ENCODE results near the gene PCBD1.
A peak's percentile ranks its signal among the peaks of the same experiment; 100 is the strongest.

PCBD1 gene

GRCh38 chr10:70906031-70906783, 17.8 kb upstream of the PCBD1 start:
- H3K27ac ChIP-seq: no peak overlapping the region
- TF ChIP-seq, protein P1, sequence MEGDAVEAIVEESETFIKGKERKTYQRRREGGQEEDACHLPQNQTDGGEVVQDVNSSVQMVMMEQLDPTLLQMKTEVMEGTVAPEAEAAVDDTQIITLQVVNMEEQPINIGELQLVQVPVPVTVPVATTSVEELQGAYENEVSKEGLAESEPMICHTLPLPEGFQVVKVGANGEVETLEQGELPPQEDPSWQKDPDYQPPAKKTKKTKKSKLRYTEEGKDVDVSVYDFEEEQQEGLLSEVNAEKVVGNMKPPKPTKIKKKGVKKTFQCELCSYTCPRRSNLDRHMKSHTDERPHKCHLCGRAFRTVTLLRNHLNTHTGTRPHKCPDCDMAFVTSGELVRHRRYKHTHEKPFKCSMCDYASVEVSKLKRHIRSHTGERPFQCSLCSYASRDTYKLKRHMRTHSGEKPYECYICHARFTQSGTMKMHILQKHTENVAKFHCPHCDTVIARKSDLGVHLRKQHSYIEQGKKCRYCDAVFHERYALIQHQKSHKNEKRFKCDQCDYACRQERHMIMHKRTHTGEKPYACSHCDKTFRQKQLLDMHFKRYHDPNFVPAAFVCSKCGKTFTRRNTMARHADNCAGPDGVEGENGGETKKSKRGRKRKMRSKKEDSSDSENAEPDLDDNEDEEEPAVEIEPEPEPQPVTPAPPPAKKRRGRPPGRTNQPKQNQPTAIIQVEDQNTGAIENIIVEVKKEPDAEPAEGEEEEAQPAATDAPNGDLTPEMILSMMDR (conservative IDR thresholded peaks at IDR 0.05; ENCODE audit: low read depth, low read length): no peak
- no peaks in the 10 kb centered on the region for H3K4me1 ChIP-seq (ENCODE audit: low read depth, poor library complexity, severe bottlenecking)
- no peaks in the 10 kb centered on the region for H3K36me3 ChIP-seq (ENCODE audit: insufficient read depth)
- no peak overlapping the region for H3K9ac ChIP-seq
- no peak overlapping the region for H3K4me3 ChIP-seq (IDR thresholded peaks at IDR 0.05; ENCODE audit: insufficient read depth, low read depth, low read length)
- H2AFZ ChIP-seq (ENCODE audit: low read depth): no peak overlapping the region
- no peak overlapping the region for H3K4me2 ChIP-seq
- H3K27me3 ChIP-seq (ENCODE audit: insufficient read depth, low read depth): peaks cover 26% of the 10 kb centered on the region; the same call in 1 of the 2 replicates
- no peaks in the 10 kb centered on the region for H4K20me1 ChIP-seq (ENCODE audit: insufficient read depth)
- H3K79me2 ChIP-seq (ENCODE audit: insufficient read depth, low read depth): no peaks in the 10 kb centered on the region

- no peaks in the 10 kb centered on the region for H3K79me2 ChIP-seq (ENCODE audit: insufficient read depth, low read depth)
- TF ChIP-seq, protein P1 (conservative IDR thresholded peaks at IDR 0.05; ENCODE audit: low read depth, low read length): no peak
- H3K4me3 ChIP-seq (IDR thresholded peaks at IDR 0.05; ENCODE audit: insufficient read depth, low read depth, low read length): no peak overlapping the region
- H2AFZ ChIP-seq (ENCODE audit: low read depth): no peak overlapping the region
- H3K4me2 ChIP-seq: no peak overlapping the region
- H3K27ac ChIP-seq: no peak overlapping the region
- H4K20me1 ChIP-seq (ENCODE audit: insufficient read depth): no peaks in the 10 kb centered on the region
- no peaks in the 10 kb centered on the region for H3K4me1 ChIP-seq (ENCODE audit: low read depth, poor library complexity, severe bottlenecking)
- peaks cover 26% of the 10 kb centered on the region; the same call in 1 of the 2 replicates for H3K27me3 ChIP-seq (ENCODE audit: insufficient read depth, low read depth)
- H3K36me3 ChIP-seq (ENCODE audit: insufficient read depth): no peaks in the 10 kb centered on the region
- no peak overlapping the region for H3K9ac ChIP-seq
Observed at GRCh38 chr10:70905071-70906021, 17.0 kb upstream of the PCBD1 start.

- Histone ChIP-seq H2AFZ (ENCODE audit: low read depth) (no peak overlapping the region), H4K20me1 (ENCODE audit: insufficient read depth) (no peaks in the 10 kb centered on the region), H3K4me2 (no peak overlapping the region), H3K36me3 (ENCODE audit: insufficient read depth) (no peaks in the 10 kb centered on the region), H3K27ac (no peak overlapping the region), H3K4me3 (IDR thresholded peaks at IDR 0.05; ENCODE audit: insufficient read depth, low read depth, low read length) (no peak overlapping the region), H3K79me2 (ENCODE audit: insufficient read depth, low read depth) (no peaks in the 10 kb centered on the region), H3K4me1 (ENCODE audit: low read depth, poor library complexity, severe bottlenecking) (no peaks in the 10 kb centered on the region), H3K27me3 (ENCODE audit: insufficient read depth, low read depth) (peaks cover 26% of the 10 kb centered on the region; the same call in 1 of the 2 replicates), H3K9ac (no peak overlapping the region)
- TF ChIP-seq, protein P1 (conservative IDR thresholded peaks at IDR 0.05; ENCODE audit: low read depth, low read length): peak; percentile 93
Observed at GRCh38 chr10:70903262-70903921, 15.0 kb upstream of the PCBD1 start.

DNA sequence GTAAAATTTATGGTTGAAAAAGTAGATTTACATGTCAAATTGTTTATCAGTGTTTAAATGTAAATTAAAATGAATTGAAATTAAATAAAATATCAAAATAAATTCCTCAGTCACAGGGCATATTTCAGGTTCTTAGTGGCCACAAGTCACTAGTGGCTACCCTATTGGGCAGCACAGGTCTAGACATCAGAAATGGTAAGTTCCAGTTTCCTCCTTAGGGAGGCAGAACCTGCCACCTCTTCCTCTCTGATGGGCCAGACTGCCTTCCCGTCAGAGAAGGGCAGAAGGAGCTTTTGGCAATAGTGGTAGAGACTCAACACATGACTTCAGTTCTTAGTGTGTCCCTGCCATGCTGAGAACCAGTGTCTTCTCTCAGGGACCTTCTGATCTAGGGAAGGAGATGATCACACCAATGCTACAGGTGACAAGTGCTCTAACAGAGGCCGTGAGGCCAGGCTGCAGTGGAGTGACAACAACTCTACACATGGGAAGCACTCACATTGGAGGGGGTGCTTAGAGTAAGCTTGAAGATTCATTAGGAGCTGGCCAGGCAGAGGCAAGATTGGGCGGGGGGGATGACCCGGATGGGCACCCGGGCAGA, 14.4 kb upstream of the PCBD1 start:
- peaks cover 23% of the 10 kb centered on the region; the same call in 1 of the 2 replicates for H3K27me3 ChIP-seq (ENCODE audit: insufficient read depth, low read depth)
- H3K4me3 ChIP-seq (IDR thresholded peaks at IDR 0.05; ENCODE audit: insufficient read depth, low read depth, low read length): no peak overlapping the region
- H3K27ac ChIP-seq: no peak overlapping the region
- no peaks in the 10 kb centered on the region for H3K36me3 ChIP-seq (ENCODE audit: insufficient read depth)
- TF ChIP-seq, protein P1 (conservative IDR thresholded peaks at IDR 0.05; ENCODE audit: low read depth, low read length): no peak
- H4K20me1 ChIP-seq (ENCODE audit: insufficient read depth): no peaks in the 10 kb centered on the region
- H3K4me2 ChIP-seq: no peak overlapping the region
- H3K9ac ChIP-seq: no peak overlapping the region
- H3K79me2 ChIP-seq (ENCODE audit: insufficient read depth, low read depth): no peaks in the 10 kb centered on the region
- H2AFZ ChIP-seq (ENCODE audit: low read depth): no peak overlapping the region
- H3K4me1 ChIP-seq (ENCODE audit: low read depth, poor library complexity, severe bottlenecking): no peaks in the 10 kb centered on the region

Measured in KMS-11 (cell line).